Measurements from ENCODE around the gene KLHL22.

DNA sequence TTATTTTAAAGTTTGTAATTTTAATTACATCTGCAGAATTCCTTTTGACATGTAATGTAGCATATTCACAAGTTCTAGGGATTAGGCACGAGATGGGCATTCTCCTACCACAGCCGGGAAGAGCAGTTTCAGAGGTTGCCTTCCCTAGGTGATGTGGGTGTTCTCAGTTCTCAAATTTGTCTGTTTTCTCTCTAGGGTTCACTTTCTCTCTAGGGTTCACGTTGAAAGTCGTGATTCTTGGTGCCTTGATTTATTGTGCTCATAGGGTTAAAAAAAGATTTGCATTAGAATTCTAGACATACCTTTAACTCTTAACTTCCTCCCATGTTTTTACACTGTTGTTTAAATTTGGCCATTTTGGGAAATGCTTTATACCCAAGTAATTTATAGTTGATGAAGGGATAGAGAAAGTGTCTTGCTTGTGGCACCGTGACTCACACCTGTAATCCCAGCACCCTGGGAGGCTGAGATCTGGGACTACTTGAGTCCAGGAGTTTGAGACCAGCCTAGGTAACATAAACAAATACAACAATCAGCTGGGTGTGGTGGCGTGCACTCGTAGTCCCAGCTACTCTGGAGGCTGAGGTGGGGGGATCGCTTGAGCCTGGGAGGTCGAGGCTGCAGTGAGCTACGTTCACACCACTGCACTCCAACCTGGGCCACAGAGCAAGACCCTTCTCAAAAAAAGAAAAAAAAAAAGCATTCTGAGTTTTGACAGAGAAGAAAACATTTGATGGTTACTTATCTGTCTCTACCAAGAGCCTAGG, 15.4 kb upstream of the KLHL22 start:
- TF ChIP-seq EZH2 (optimal IDR thresholded peaks at IDR 0.05; ENCODE audit: low read depth, low read length) (no peak), EZH2phosphoT487 (IDR thresholded peaks at IDR 0.05; ENCODE audit: low read length) (no peak)
- TF ChIP-seq, protein P1, sequence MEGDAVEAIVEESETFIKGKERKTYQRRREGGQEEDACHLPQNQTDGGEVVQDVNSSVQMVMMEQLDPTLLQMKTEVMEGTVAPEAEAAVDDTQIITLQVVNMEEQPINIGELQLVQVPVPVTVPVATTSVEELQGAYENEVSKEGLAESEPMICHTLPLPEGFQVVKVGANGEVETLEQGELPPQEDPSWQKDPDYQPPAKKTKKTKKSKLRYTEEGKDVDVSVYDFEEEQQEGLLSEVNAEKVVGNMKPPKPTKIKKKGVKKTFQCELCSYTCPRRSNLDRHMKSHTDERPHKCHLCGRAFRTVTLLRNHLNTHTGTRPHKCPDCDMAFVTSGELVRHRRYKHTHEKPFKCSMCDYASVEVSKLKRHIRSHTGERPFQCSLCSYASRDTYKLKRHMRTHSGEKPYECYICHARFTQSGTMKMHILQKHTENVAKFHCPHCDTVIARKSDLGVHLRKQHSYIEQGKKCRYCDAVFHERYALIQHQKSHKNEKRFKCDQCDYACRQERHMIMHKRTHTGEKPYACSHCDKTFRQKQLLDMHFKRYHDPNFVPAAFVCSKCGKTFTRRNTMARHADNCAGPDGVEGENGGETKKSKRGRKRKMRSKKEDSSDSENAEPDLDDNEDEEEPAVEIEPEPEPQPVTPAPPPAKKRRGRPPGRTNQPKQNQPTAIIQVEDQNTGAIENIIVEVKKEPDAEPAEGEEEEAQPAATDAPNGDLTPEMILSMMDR (IDR thresholded peaks at IDR 0.05; ENCODE audit: low read length) = no peak
